Measurements from ENCODE around the gene SAMD13. TPM values are rescaled to one million over a fixed set of nuclear protein-coding genes. Genes with fewer than 3 reads are reported as not detected.

The SAMD13 gene
- total RNA-seq, 4 donors from 2014 or later: 0.77 to 5.7 (median 1.8) TPM; not detected in 1

DNA sequence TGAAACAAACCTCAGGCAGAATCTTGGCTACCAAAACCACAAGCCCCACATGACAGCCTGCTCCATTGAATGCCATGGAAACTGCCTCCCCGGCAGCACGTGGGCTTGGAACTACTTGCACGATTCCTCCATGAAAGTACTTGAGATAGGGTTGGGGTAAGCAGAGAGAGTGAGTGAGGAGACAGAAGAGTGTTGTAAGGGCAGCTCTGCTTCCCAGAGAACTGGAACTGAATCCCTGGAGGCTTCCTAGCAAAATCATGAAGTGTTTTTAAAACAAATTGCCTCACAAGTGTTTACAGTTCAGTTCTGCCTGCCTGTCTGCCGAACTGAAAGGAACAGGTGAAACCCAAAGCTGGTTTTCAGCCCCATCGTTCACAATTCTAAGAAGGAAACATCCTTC is 61.5 kb downstream of the SAMD13 start:
- no peaks in the 10 kb centered on the region for H3K36me3 ChIP-seq
- TF ChIP-seq, protein P1, sequence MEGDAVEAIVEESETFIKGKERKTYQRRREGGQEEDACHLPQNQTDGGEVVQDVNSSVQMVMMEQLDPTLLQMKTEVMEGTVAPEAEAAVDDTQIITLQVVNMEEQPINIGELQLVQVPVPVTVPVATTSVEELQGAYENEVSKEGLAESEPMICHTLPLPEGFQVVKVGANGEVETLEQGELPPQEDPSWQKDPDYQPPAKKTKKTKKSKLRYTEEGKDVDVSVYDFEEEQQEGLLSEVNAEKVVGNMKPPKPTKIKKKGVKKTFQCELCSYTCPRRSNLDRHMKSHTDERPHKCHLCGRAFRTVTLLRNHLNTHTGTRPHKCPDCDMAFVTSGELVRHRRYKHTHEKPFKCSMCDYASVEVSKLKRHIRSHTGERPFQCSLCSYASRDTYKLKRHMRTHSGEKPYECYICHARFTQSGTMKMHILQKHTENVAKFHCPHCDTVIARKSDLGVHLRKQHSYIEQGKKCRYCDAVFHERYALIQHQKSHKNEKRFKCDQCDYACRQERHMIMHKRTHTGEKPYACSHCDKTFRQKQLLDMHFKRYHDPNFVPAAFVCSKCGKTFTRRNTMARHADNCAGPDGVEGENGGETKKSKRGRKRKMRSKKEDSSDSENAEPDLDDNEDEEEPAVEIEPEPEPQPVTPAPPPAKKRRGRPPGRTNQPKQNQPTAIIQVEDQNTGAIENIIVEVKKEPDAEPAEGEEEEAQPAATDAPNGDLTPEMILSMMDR (IDR thresholded peaks at IDR 0.05): no peak
- TF ChIP-seq POLR2A (IDR thresholded peaks at IDR 0.05): no peak
- intact Hi-C loops (cut with DNase I; ENCODE audit: low total_unique reads): no loop called here
- H3K27ac ChIP-seq: no peak overlapping the region
- no peak overlapping the region for H3K4me3 ChIP-seq
- no peaks in the 10 kb centered on the region for H3K9me3 ChIP-seq
- no peaks in the 10 kb centered on the region for H3K4me1 ChIP-seq
- H3K27me3 ChIP-seq: no peaks in the 10 kb centered on the region
- DNase-seq: no peak

- no peak overlapping the region for H3K27ac ChIP-seq
Measured at GRCh38 chr1:84363622-84364021, 62.1 kb downstream of the SAMD13 start.

GRCh38 chr1:84365225-84366221 is 64.0 kb downstream of the SAMD13 start:
- no peak overlapping the region for H3K27ac ChIP-seq

More at GRCh38 chr1:84363622-84364021, 62.1 kb downstream of the SAMD13 start:
- Histone ChIP-seq H3K36me3 (no peaks in the 10 kb centered on the region), H3K4me3 (no peak overlapping the region), H3K4me1 (no peaks in the 10 kb centered on the region), H3K27me3 (no peaks in the 10 kb centered on the region), H3K9me3 (no peaks in the 10 kb centered on the region)
- intact Hi-C loops (cut with DNase I; ENCODE audit: low total_unique reads): no loop called here
- TF ChIP-seq, protein P1 (IDR thresholded peaks at IDR 0.05): no peak
- TF ChIP-seq POLR2A (IDR thresholded peaks at IDR 0.05): no peak
- DNase-seq: no peak

DNA sequence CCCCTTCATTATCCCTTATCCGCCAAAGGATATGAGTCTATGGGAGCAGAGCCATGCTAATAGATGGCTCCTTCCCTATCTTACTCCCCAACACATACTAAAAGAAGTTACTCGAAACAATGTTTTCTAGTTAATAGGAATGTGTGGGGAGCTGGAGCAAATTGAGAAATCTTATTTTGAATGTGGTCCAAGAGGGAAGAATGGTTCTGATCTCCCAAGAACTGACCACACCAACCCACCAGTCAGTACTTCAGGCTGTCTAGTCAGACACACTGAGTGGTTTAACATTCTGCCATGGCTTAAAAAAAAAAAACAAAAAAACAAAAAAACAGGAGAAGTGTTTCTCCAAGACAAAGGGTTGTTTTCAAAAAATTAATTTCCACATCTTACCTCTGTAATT is 65.3 kb downstream of the SAMD13 start:
- intact Hi-C loops (cut with DNase I; ENCODE audit: low total_unique reads): no loop called here
- no peaks in the 10 kb centered on the region for H3K9me3 ChIP-seq
- H3K4me3 ChIP-seq: no peak overlapping the region
- no peaks in the 10 kb centered on the region for H3K36me3 ChIP-seq
- no peaks in the 10 kb centered on the region for H3K4me1 ChIP-seq
- DNase-seq: no peak
- H3K27me3 ChIP-seq: no peaks in the 10 kb centered on the region
- peak overlapping the region in 1 of 2 donors; percentile 45 for H3K27ac ChIP-seq
- TF ChIP-seq POLR2A (IDR thresholded peaks at IDR 0.05): no peak
- TF ChIP-seq, protein P1 (IDR thresholded peaks at IDR 0.05): no peak

More at GRCh38 chr1:84365225-84366221, 64.0 kb downstream of the SAMD13 start:
- no peaks in the 10 kb centered on the region for H3K9me3 ChIP-seq
- H3K4me1 ChIP-seq: no peaks in the 10 kb centered on the region
- intact Hi-C loops (cut with DNase I; ENCODE audit: low total_unique reads): no loop called here
- H3K27me3 ChIP-seq: no peaks in the 10 kb centered on the region
- TF ChIP-seq, protein P1 (IDR thresholded peaks at IDR 0.05): no peak
- no peak for TF ChIP-seq POLR2A (IDR thresholded peaks at IDR 0.05)
- H3K36me3 ChIP-seq: no peaks in the 10 kb centered on the region
- no peak overlapping the region for H3K4me3 ChIP-seq
- DNase-seq: no peak

GRCh38 chr1:84367219-84367618 is 65.7 kb downstream of the SAMD13 start:
- H3K4me1 ChIP-seq: no peaks in the 10 kb centered on the region
- no peaks in the 10 kb centered on the region for H3K27me3 ChIP-seq
- H3K27ac ChIP-seq: peak overlapping the region in 1 of 2 donors; percentile 45
- no peak for TF ChIP-seq POLR2A (IDR thresholded peaks at IDR 0.05)
- TF ChIP-seq, protein P1 (IDR thresholded peaks at IDR 0.05): no peak
- no peaks in the 10 kb centered on the region for H3K36me3 ChIP-seq
- no peaks in the 10 kb centered on the region for H3K9me3 ChIP-seq
- no peak for DNase-seq
- H3K4me3 ChIP-seq: no peak overlapping the region
- intact Hi-C loops (cut with DNase I; ENCODE audit: low total_unique reads): no loop called here
